ENCODE results near the gene PMEPA1. TPM values are rescaled to one million over a fixed set of nuclear protein-coding genes. Genes with fewer than 3 reads are reported as not detected.

The PMEPA1 gene
- polyA plus RNA-seq, 2 of the 4 experiments (the other 2 are of a cell fraction), result 131 to 147 TPM

DNA sequence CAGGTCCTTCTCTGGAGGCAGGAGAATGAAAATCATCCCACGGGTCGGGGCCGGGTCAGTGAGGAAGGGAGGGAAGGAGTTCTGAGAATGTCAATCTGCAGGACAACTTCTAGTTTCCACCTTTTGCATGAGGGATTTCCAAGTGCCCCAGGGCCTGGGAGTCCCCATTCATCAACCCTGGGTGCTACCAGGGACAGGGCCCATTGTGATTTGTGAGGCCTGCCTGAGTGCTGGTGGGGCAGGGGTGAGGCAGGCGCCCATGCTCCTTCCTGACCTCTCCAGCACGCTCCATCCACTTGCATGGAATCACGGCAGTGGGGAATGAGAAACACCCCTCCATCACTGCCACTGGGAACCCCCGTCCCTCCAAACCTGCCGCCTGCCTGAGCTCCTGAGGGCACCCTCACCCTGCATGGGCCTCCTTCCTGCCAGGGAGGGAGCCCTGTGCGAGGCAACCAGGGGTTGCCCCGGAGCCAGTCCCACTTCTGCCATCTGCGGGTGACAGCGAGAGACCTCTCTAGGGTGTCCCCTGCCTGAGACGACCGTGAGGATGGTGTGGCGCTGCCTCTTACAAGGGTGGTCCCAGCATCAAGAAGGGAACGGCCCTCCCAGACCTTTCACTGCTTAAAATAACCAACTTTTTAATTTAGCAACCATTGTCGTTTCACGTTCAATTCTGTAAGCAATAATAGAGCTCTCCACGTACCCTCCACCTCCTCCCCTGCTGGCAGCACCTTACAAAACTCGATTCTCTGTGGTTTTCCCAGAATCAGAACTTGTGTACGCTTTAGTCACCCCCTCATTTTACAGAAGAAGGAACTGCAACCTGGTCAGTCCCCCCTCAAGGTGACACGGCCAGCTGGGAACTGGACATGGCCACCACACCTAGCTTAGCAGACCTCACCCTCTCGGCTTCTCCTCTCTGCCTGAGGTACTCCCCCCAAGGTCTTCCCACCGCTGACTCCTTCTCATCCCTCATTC is 28.6 kb downstream of the PMEPA1 start:
- Histone ChIP-seq H3K4me3 (no peak overlapping the region), H3K4me2 (no peak overlapping the region; the same call in 2 of the 3 replicates), H3K27ac (peak overlapping the region in 1 of 2 experiments; percentile 48; a peak in 2 of 6 replicates), H3K4me1 (peaks cover 98% of the 10 kb centered on the region), H3K9me3 (no peaks in the 10 kb centered on the region)
- DNase-seq (ENCODE audit: low read depth in 1 of 2, low spot score in 1 of 2) (no peak), FAIRE-seq (no peak), ATAC-seq (peak in 1 of 2 experiments; percentile 19; a peak in 3 of 6 replicates)
- ChIA-PET POLR2A (interaction anchor here (1.0 kb wide), 1 partner anchor 18 kb away, joined by 3 read pairs; no protein-coding TSS in a partner anchor), CTCF (interaction anchor here (1.0 to 3.4 kb wide), 7 partner anchors 11 to 511 kb away, joined by 3 to 19 read pairs (median 5); no protein-coding TSS in a partner anchor)
- no peak for TF ChIP-seq PHF8 (IDR thresholded peaks at IDR 0.05; ENCODE audit: borderline replicate concordance, low read depth)
- TF ChIP-seq JUN (IDR thresholded peaks at IDR 0.05), result no peak
- TF ChIP-seq RAD21 (conservative IDR thresholded peaks at IDR 0.05 in 1 of 2, IDR thresholded peaks at IDR 0.05 in 1 of 2), result no peak
- no peak for TF ChIP-seq HOXB13 (CRISPR knock-in tag; IDR thresholded peaks at IDR 0.05; ENCODE audit: low read depth)
- no peak for TF ChIP-seq RFX5 (IDR thresholded peaks at IDR 0.05)
- no peak for TF ChIP-seq ZNF302 (CRISPR knock-in tag; IDR thresholded peaks at IDR 0.05)
- no peak for TF ChIP-seq BHLHE40 (IDR thresholded peaks at IDR 0.05; ENCODE audit: low read depth, low read length)
- no peak for TF ChIP-seq NFE2L2 (conservative IDR thresholded peaks at IDR 0.05; ENCODE audit: low read length)
- WGBS (ENCODE audit: missing lambda C conversion rate), result 84% methylated on average over 22 of the region's 24 CpGs

DNA sequence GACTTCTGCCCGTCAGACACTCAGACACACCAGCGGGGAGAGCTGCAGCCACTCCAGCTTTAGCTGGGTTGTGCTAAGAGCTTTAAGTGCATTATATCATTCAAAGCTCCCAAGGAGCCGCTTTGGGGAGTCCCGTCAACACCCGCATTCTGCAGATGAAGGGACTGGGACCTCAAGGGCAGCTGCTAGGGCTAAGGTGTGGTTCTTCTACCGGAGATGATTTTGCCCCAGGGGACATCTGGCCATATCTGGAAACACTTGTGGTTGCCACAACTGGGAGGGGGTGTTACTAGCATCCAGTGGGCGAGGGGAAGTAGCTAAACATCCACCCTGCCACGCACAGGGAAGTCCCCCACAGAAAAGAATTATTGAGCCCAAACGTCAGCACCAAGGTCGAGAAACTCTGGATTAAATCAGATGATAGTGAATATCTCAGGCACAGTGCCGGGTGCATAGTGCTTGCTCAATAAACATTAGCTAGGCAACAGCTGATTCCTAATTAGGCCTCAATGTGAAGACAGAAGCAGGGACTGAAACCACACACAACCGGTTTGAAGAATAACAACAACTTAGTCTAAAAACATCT is 29.6 kb downstream of the PMEPA1 start:
- DNase-seq (ENCODE audit: low read depth in 1 of 2, low spot score in 1 of 2) (no peak), FAIRE-seq (no peak), ATAC-seq (no peak)
- Histone ChIP-seq H3K9me3 (no peaks in the 10 kb centered on the region), H3K4me2 (no peak overlapping the region), H3K4me1 (peaks cover 98% of the 10 kb centered on the region), H3K27ac (peak overlapping the region in 1 of 2 experiments; percentile 41; a peak in 2 of 6 replicates), H3K4me3 (no peak overlapping the region)
- TF ChIP-seq, protein P1, sequence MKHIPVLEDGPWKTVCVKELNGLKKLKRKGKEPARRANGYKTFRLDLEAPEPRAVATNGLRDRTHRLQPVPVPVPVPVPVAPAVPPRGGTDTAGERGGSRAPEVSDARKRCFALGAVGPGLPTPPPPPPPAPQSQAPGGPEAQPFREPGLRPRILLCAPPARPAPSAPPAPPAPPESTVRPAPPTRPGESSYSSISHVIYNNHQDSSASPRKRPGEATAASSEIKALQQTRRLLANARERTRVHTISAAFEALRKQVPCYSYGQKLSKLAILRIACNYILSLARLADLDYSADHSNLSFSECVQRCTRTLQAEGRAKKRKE (CRISPR knock-in tag; IDR thresholded peaks at IDR 0.05; ENCODE audit: low read depth), result no peak
- TF ChIP-seq RCOR1 (IDR thresholded peaks at IDR 0.05; ENCODE audit: low read depth, low read length) (no peak), EHMT2 (IDR thresholded peaks at IDR 0.05; ENCODE audit: low read depth) (no peak), KDM1A (IDR thresholded peaks at IDR 0.05; ENCODE audit: low read depth) (no peak), EHF (CRISPR knock-in tag; IDR thresholded peaks at IDR 0.05) (no peak), CEBPB (IDR thresholded peaks at IDR 0.05) (no peak), FOSB (CRISPR knock-in tag; IDR thresholded peaks at IDR 0.05) (no peak), ZSCAN20 (CRISPR knock-in tag; IDR thresholded peaks at IDR 0.05) (no peak), NPAS2 (CRISPR knock-in tag; IDR thresholded peaks at IDR 0.05; ENCODE audit: borderline replicate concordance) (no peak), NFE2L2 (conservative IDR thresholded peaks at IDR 0.05; ENCODE audit: low read length) (no peak)
- TF ChIP-seq, protein P2, sequence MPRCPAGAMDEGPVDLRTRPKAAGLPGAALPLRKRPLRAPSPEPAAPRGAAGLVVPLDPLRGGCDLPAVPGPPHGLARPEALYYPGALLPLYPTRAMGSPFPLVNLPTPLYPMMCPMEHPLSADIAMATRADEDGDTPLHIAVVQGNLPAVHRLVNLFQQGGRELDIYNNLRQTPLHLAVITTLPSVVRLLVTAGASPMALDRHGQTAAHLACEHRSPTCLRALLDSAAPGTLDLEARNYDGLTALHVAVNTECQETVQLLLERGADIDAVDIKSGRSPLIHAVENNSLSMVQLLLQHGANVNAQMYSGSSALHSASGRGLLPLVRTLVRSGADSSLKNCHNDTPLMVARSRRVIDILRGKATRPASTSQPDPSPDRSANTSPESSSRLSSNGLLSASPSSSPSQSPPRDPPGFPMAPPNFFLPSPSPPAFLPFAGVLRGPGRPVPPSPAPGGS (IDR thresholded peaks at IDR 0.05), result no peak
- TF ChIP-seq, protein P3, sequence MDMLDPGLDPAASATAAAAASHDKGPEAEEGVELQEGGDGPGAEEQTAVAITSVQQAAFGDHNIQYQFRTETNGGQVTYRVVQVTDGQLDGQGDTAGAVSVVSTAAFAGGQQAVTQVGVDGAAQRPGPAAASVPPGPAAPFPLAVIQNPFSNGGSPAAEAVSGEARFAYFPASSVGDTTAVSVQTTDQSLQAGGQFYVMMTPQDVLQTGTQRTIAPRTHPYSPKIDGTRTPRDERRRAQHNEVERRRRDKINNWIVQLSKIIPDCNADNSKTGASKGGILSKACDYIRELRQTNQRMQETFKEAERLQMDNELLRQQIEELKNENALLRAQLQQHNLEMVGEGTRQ (IDR thresholded peaks at IDR 0.05), result no peak
- TF ChIP-seq, protein P4, sequence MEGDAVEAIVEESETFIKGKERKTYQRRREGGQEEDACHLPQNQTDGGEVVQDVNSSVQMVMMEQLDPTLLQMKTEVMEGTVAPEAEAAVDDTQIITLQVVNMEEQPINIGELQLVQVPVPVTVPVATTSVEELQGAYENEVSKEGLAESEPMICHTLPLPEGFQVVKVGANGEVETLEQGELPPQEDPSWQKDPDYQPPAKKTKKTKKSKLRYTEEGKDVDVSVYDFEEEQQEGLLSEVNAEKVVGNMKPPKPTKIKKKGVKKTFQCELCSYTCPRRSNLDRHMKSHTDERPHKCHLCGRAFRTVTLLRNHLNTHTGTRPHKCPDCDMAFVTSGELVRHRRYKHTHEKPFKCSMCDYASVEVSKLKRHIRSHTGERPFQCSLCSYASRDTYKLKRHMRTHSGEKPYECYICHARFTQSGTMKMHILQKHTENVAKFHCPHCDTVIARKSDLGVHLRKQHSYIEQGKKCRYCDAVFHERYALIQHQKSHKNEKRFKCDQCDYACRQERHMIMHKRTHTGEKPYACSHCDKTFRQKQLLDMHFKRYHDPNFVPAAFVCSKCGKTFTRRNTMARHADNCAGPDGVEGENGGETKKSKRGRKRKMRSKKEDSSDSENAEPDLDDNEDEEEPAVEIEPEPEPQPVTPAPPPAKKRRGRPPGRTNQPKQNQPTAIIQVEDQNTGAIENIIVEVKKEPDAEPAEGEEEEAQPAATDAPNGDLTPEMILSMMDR (IDR thresholded peaks at IDR 0.05), result no peak
- ChIA-PET CTCF (interaction anchor here (1.0 to 3.0 kb wide), 4 partner anchors 12 to 512 kb away, joined by 3 to 19 read pairs (median 5); no protein-coding TSS in a partner anchor), POLR2A (interaction anchor here (1.1 kb wide), 1 partner anchor 32 kb away, joined by 3 read pairs; no protein-coding TSS in a partner anchor)
- 66% methylated on average over 11 of the region's 12 CpGs for WGBS (ENCODE audit: missing lambda C conversion rate)

Measured in A549 (cell line).